Activated CD8-positive, alpha-beta memory T cell treated with anti-CD3 and anti-CD28 coated beads for 24 hours (primary cell): ENCODE results near the gene SPATA6L.

Experiments used
- DNase-seq: peaks from one replicate; pipeline ENCODE4 v3.0.0-alpha.2; 2020

The SPATA6L gene

DNA sequence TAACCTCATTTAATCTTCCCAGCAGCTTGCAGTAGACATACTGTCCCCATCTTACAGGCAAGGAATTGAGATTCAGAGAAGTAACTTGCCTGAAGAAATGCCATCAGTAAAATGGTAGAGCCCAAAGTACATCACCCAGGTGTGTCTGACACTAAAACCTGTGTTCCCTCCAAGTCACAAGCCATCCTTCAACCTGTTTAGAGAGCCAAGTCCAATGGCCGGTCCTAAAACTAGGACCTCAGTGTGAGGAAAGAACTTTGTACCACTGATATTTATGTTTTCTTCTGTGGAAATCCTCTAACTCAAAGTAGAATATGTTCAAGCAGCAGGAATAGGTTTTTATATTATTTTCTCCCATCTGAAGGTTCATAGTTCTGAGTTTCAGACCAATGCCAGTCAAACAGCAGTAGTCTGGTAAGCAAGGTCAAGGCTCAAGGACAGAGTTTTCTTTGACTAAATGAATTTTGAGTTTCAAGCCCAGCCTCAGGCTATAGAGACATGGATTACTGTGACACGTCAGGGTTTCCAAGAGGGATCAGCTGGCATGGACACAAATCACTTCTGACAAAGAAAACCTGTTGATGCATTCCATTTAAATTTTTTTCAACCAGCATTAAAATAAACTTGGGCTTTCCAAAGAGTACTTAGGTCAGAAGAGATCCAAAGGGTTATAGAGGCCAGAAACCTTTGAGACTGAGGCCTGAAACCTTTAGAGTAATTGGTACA lies 85.1 kb downstream of the SPATA6L start:
- no peak for DNase-seq

DNA sequence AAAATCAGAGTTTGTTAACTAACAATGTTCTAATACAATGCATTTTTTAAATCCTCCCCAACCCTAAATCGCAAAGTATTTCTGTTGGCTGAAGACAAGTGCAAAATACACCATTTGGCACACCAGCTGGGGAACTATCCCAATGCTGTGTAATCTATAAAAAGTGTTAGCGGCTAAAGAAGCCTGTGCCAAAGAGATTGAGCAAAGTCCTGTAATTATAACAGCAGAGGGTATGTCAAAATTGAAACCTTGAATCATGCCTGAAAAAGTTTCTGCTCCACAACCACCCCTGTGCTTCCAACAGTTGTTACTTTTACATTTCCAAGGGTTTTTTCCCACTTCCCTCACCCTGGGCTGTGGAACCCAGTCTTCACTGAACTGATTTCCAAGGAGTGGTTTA lies 87.3 kb downstream of the SPATA6L start:
- no peak for DNase-seq

- no peak for DNase-seq
Observed at GRCh38 chr9:4576448-4576847, 89.8 kb downstream of the SPATA6L start.

GRCh38 chr9:4575997-4576396 lies 90.3 kb downstream of the SPATA6L start:
- no peak for DNase-seq

GRCh38 chr9:4574657-4575243 lies 91.5 kb downstream of the SPATA6L start:
- DNase-seq, result no peak

- no peak for DNase-seq
Observed at GRCh38 chr9:4573634-4574389, 92.5 kb downstream of the SPATA6L start.

DNA sequence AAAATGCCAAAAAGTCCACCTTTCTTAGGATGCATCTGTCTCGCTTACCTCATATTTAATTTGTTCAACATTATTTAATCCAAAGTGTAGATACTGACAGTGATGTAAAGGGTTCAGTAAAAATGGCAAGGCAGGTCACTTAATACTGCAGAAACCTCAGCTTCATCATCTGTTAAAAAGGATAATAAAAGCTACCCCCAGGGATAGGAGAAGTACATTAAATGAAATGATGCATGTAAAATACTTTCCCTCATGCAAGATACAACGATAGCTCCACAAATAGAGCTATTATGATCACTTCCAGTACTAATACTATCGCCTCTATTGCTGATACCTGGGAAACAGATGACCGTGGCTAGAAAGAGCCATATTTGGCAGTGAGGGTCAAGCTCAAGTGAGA lies 93.1 kb downstream of the SPATA6L start:
- DNase-seq, result no peak

DNA sequence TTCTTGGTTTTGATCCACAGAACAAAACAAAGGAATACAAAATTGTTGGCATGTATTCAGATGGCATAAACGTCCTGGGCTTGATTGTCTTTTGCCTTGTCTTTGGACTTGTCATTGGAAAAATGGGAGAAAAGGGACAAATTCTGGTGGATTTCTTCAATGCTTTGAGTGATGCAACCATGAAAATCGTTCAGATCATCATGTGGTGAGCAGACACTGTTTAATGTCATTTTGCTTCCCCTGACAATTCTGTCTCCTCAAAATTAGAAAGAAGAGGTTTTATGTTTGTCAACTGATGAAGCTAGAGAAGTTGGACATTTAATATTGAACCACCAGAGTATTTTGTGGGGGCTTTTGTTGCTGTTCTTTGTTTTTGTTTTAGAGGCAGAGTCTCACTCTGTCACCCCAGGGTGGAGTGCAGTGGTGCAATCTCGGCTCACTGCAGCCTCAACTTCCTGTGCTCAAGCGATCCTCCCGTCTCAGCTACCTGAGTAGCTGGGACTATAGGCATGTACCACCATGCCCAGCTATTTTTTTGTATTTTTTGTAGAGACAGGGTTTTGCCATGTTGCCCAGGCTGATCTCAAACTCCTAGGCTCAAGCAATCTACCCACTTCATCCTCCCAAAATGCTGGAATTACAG lies 94.0 kb downstream of the SPATA6L start:
- no peak for DNase-seq

DNA sequence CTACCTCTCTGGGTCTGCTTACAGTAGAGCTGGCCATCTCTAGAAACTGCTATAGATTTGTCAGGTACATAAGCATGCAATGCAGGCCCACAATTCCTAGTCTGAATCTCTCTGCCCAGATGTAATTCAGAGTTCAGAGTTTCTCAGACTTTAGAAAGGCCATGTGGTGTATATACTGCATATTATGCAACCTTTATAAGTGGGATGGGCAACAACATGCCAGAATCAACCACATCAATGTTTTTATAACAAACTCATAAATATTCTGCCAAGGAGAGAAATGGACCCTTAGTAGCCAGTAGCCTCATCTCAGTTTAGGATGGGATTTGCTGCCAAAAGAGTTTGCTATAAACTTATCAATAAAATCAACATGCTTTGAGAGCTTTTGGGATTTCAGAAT lies 97.2 kb downstream of the SPATA6L start:
- DNase-seq, result no peak

GRCh38 chr9:4567601-4568000 lies 98.7 kb downstream of the SPATA6L start:
- DNase-seq, result no peak

- DNase-seq, result no peak
Observed at GRCh38 chr9:4566806-4567205, 99.5 kb downstream of the SPATA6L start.

- no peak for DNase-seq
Observed at GRCh38 chr9:4563105-4563504, 103.2 kb downstream of the SPATA6L start.

DNA sequence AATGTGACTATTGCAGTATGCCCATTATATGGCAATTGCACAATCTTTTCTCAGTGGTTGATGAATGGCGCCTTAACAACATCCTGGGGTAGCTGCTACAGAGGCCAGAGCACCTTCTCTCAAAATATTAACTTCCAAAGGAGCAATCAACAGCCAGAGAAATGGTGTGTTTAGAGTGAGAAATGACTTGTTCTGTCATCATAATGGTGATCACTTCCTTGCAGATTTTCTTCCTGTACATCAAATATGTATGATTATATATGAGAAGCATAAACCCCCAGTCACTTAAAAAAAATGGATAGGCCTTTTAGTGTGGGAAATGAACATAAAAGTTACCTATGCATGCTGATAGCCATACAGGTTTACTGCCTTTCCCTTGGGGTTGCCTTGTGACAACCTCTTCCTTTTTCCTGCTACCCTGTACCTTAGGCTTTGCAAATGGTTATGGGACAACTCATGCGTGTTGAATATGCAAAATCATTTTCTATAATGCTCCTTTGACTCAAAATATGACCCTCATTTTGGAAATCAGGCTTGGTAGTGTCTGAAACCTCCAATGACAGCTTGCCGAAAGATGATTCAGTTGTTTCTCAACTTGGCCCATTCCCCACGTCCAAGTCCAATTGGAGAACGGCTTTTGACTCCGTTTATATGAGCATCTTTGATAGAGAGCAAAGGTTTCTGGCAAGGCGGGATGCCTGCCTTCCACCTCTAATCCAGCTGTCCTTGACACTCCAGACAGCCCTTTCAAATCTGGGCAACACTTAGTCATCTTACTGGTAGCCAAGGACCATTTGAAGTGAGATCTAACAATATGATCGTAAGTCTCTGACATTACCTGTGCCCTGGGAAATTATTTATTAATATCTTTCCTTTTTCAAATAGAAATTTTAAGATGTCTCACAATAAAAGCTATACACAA lies 106.8 kb downstream of the SPATA6L start:
- DNase-seq, result no peak

DNA sequence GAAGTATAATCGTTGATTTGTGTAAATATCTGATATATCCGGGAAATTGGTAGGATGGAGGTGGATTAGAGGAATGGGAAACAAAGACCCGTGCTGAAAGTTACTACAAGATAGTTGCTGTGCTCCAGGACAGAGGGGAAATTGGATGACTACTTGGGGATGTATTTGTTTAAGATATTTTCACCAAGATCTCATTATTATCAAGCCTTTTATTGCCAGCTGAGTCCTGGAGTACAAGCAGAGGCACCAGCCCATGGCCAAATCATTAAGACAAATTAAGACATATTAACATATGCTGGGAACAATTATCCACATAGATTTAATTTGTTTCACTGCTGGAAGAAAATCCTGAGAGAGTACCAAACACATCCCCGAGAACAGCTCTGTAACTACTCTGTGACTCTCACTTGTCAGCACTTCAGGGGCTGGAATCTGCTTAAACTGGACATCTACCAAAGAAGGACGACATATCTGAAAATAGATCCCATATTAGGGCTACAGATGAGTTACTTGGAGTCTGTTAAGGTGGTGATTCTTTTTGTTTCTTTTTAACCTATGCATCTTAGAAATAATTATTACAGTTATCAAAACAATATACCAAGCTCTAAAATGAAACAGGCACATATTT lies 107.8 kb downstream of the SPATA6L start:
- DNase-seq, result no peak

GRCh38 chr9:4555236-4555635 lies 111.0 kb downstream of the SPATA6L start:
- no peak for DNase-seq

- DNase-seq, result no peak
Observed at GRCh38 chr9:4553951-4554381, 112.3 kb downstream of the SPATA6L start.

DNA sequence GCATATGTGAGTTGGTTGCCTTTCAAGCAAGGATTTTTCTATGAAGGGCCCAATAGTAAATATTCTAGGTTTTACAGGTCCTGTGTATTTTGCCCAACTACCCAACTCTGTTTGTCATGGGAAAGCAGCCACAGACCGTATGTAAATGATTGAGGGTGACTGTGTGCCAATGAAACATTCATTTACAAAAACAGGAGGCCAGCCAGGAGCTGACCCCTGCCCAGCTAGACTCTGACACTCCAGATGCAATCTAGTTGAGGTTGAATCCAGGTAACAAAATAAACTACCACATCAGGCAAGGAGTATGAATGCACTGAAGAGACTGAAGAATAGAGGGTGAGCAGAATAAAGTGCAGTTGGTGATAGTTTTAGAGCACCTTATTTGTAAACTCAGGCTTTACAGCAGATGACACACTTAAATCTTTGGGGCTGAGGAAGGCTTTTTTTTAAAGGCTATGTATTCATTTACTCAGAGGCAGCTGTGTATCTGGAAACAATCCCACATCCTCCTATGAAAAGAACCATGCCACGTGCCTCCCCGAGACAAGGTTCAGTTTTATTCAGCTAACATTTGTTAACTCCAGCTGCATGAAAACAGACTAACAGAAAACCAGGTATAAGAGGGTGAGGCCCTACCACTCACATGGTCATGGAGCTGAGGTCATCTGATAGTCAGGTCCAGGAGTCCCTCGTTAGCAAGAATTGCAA lies 115.3 kb downstream of the SPATA6L start:
- DNase-seq, result no peak

GRCh38 chr9:4549751-4550295 lies 116.5 kb downstream of the SPATA6L start:
- DNase-seq, result no peak

DNA sequence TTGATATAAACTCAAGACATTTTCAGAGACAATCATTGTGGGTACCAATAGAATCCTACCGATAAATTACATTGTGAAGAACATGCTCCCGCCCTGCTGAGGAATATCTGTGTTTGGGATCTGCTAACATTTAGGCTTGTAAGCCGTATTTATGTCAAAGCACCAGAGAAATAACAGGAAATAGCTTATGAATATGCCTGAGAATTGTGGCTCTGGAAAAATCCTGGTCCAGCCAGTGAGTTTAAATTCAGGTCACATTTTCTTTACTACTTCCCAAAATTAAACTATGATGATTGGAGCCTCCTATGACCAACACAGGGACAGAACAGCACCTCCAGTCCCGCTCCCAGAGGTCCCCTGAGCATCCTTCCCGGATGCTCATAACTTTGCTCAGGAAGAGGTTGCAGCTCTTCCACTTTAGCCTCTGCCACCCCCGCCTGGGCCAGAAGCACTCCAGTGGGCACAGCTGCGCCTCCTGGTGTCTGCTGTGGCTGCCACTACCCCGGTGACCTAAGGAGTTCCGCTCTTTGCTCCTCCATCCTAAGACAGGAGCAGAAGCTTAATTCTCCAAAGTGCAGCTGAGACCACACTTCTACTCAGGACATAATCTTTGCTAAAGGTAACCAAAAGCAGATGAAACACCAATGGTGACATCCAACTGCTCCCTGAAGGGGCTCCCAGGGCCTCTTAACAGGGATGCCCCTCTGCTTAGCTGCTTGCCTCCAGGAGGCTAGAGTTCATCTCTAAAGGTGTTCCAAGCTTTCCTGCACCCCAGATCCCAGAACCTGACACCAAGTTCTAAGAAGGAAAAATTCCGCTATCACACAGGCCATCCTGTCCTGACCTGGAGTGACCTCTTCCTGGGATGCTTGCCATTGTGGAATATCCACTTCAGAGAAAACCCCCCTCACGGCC lies 117.2 kb downstream of the SPATA6L start:
- DNase-seq, result no peak
